Spleen (tissue), 11 donors: ENCODE data around the gene CSPG5. TPM values are rescaled to one million over a fixed set of nuclear protein-coding genes. Genes with fewer than 3 reads are reported as not detected.

ENCODE experiments used
- DNase-seq: peaks from one replicate; pipeline ENCODE4 v3.0.0-alpha.2; 2020
- H3K27ac ChIP-seq, 8 donors: fragments of 200-600 bp; sonication (generic) in 7 of 8; 1 replicate in 4 of 8; 2 replicates in 4 of 8; pipeline versions ENCODE4 v1.5.0 to v1.8.0; 2016 to 2021; ENCODE audit warnings: inconsistent platforms in 4 of 8, mild to moderate bottlenecking in 4 of 8, moderate library complexity in 1 of 8
- H3K27me3 ChIP-seq, 7 donors: fragments of 200-600 bp; sonication (generic) in 6 of 7; replicated peaks in 1 of 7; 1 replicate in 4 of 7; 2 replicates in 3 of 7; pipeline versions ENCODE4 v1.5.0 to v1.8.0; 2016 to 2021; ENCODE audit warnings: inconsistent platforms in 3 of 7, mild to moderate bottlenecking in 1 of 7
- H3K36me3 ChIP-seq, 6 donors: fragments of 200-600 bp; sonication (generic) in 5 of 6; 1 replicate in 4 of 6; 2 replicates in 2 of 6; pipeline versions ENCODE4 v1.5.0 to v1.8.0; 2016 to 2021; ENCODE audit warnings: inconsistent platforms in 2 of 6
- H3K4me1 ChIP-seq, 6 donors: fragments of 200-600 bp; sonication (generic) in 5 of 6; 1 replicate in 3 of 6; 2 replicates in 3 of 6; pipeline versions ENCODE4 v1.5.0 to v1.8.0; 2016 to 2021; ENCODE audit warnings: inconsistent platforms in 3 of 6
- H3K4me3 ChIP-seq, 8 donors: fragments of 200-600 bp; sonication (generic) in 7 of 8; 1 replicate in 4 of 8; 2 replicates in 4 of 8; pipeline versions ENCODE4 v1.5.0 to v1.8.0; 2016 to 2021; ENCODE audit warnings: inconsistent platforms in 4 of 8, mild to moderate bottlenecking in 4 of 8, moderate library complexity in 2 of 8
- H3K9me3 ChIP-seq, 8 donors: fragments of 200-600 bp; sonication (generic) in 7 of 8; 1 replicate in 4 of 8; 2 replicates in 4 of 8; pipeline versions ENCODE4 v1.5.0 to v1.8.0; 2016 to 2021; ENCODE audit warnings: inconsistent platforms in 4 of 8
- POLR2A ChIP-seq, 3 donors: fragments of 450-650 bp; IDR thresholded peaks; one replicate each; pipeline ENCODE4 v1.5.1; 2017; ENCODE audit warnings: antibody characterized with exemption in 3 of 3, mild to moderate bottlenecking in 1 of 3
- POLR2AphosphoS5 ChIP-seq, 3 donors: sonication (generic); formaldehyde crosslinking; IDR thresholded peaks; one replicate each; pipeline ENCODE4 v1.5.1; 2017; ENCODE audit warnings: antibody characterized with exemption in 3 of 3
- WGBS, 5 donors: extraction: QIAGEN DNeasy Blood & Tissue Kit in 3 of 5; methylation state at CpG; one replicate each; pipeline versions ENCODE4 v1.1.5 to v1.1.7; 2013 to 2018; 5-methylcytosine and 5-hydroxymethylcytosine counted together
- intact Hi-C: fragments of 100-400 bp; cut with DNase I; formaldehyde crosslinking; loops from one replicate; pipeline ENCODE4 v1.15.0; 2023; ENCODE audit warnings: low total_unique reads
- polyA plus RNA-seq, 3 donors: library from polyadenylated mRNA; stranded (reverse); fragments of 200-250 nt; gene quantifications; one replicate each; pipeline ENCODE4 v1.2.1, GENCODE V29; 2013
- total RNA-seq, 7 donors: library from RNA; depleted of rRNA in 3 of 7; stranded (reverse); fragments of >200 nt in 3 of 7; fragmentation: NEBNext Ultra II Directional in 4 of 7; extraction: Animal tissue kit (Norgen Biotek cat#: 25700) in 4 of 7; gene quantifications; one replicate each; pipeline versions ENCODE4 v1.1.0 to v1.2.1, GENCODE V29; 2016 to 2021
- TF ChIP-seq, protein P1 (sequence below), 11 experiments: fragments of 200-600 bp in 7 of 11; fragments of 450-650 bp in 4 of 11; sonication (generic) in 4 of 11; IDR thresholded peaks in 8 of 11; conservative IDR thresholded peaks in 3 of 11; 1 replicate in 7 of 11; 2 replicates in 4 of 11; pipeline versions ENCODE4 v1.4.0 to v1.8.0; 2016 to 2021; ENCODE audit warnings: antibody characterized with exemption in 11 of 11, inconsistent platforms in 4 of 11, mild to moderate bottlenecking in 1 of 11
- donor health status: healthy with polysubstance abuse.
- donor health status: DM: no; HTN: no; CAD: no; lungs with moderate emphysema.
- donor health status: DM: no; HTN: no; CAD: no.
- donor health status: Bipolar disorder and iron deficiency.
- donor health status: healthy.
- donor health status: DM: no; HTN: no; CAD: no.
- donor health status: DM: yes; HTN: yes; CAD: no.

The CSPG5 gene
- total and polyA plus RNA-seq, 10 donors = 0.09 to 0.34 (median 0.19) TPM; not detected in 4

- intact Hi-C loops = no loop called here
- H3K9me3 ChIP-seq = no peaks in the 10 kb centered on the region
- no peaks in the 10 kb centered on the region for H3K4me1 ChIP-seq
- WGBS, 5 donors = 96 to 98% (median 97%) methylated on average over 5 of the region's 5 CpGs
- H3K27ac ChIP-seq = no peak overlapping the region
- DNase-seq = no peak
- H3K4me3 ChIP-seq = no peak overlapping the region
- H3K36me3 ChIP-seq = peaks cover 0 to 100% (median 64%) of the 10 kb centered on the region in 6 donors
- TF ChIP-seq, protein P1, sequence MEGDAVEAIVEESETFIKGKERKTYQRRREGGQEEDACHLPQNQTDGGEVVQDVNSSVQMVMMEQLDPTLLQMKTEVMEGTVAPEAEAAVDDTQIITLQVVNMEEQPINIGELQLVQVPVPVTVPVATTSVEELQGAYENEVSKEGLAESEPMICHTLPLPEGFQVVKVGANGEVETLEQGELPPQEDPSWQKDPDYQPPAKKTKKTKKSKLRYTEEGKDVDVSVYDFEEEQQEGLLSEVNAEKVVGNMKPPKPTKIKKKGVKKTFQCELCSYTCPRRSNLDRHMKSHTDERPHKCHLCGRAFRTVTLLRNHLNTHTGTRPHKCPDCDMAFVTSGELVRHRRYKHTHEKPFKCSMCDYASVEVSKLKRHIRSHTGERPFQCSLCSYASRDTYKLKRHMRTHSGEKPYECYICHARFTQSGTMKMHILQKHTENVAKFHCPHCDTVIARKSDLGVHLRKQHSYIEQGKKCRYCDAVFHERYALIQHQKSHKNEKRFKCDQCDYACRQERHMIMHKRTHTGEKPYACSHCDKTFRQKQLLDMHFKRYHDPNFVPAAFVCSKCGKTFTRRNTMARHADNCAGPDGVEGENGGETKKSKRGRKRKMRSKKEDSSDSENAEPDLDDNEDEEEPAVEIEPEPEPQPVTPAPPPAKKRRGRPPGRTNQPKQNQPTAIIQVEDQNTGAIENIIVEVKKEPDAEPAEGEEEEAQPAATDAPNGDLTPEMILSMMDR (IDR thresholded peaks at IDR 0.05 in 8 of 11, conservative IDR thresholded peaks at IDR 0.05 in 3 of 11) = no peak
- no peak for TF ChIP-seq POLR2AphosphoS5 (IDR thresholded peaks at IDR 0.05)
- TF ChIP-seq POLR2A (IDR thresholded peaks at IDR 0.05) = no peak
- no peaks in the 10 kb centered on the region for H3K27me3 ChIP-seq
These were observed 27.5 kb upstream of the CSPG5 start for GRCh38 chr3:47606165-47606564.

DNA sequence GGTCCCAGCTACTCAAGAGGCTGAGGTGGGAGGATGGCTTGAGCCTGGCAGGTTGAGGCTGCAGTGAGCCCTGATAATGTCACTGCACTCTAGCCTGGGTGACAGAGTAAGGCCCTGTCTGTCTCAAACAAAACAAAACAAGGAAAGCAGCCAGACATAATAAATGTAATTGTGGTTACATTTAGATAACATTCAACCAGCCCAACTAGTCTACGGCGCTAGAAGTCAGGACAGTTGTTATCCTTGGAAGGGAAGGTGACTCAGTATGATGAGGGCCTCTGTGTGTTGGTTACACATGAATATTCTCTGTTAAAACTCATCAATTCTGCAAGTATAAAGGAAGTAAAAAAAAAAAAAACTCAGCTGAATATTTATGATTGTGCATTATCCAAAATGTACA lies 27.0 kb upstream of the CSPG5 start:
- no peak for DNase-seq
- Histone ChIP-seq H3K4me1 (no peaks in the 10 kb centered on the region), H3K9me3 (no peaks in the 10 kb centered on the region), H3K27ac (no peak overlapping the region), H3K27me3 (no peaks in the 10 kb centered on the region), H3K4me3 (no peak overlapping the region), H3K36me3 (peaks cover 0 to 98% (median 63%) of the 10 kb centered on the region in 6 donors)
- TF ChIP-seq, protein P1 (IDR thresholded peaks at IDR 0.05 in 8 of 11, conservative IDR thresholded peaks at IDR 0.05 in 3 of 11) = no peak
- TF ChIP-seq POLR2AphosphoS5 (IDR thresholded peaks at IDR 0.05) (no peak), POLR2A (IDR thresholded peaks at IDR 0.05) (no peak)
- intact Hi-C loops = no loop called here
- WGBS, 5 donors = 47 to 95% (median 67%) methylated on average over 2 of the region's 2 CpGs

DNA sequence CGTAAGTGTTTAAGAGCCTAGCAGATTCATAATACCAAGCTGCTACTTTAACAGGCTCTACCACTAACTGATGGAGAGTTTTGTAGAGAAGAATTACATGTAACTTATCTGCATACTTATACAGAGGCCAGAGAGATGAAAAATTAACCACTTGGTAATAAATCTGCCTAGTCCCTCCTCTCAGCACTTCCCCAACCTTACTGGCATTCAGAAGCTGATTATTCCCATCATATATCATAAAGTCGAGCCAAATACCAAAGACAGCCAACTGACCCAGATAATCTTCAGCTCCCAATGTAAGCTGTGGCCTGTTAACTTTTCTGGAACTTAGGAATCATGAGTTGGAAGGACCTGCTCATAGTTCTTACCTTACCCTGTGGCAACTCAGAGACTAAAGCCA lies 25.5 kb upstream of the CSPG5 start:
- Histone ChIP-seq H3K9me3 (no peaks in the 10 kb centered on the region), H3K4me1 (no peaks in the 10 kb centered on the region), H3K4me3 (no peak overlapping the region), H3K27me3 (no peaks in the 10 kb centered on the region), H3K27ac (no peak overlapping the region), H3K36me3 (peaks cover 0 to 98% (median 53%) of the 10 kb centered on the region in 6 donors)
- 83 to 100% (median 85%) methylated on average over 2 of the region's 2 CpGs for WGBS, 5 donors
- DNase-seq = no peak
- no peak for TF ChIP-seq POLR2AphosphoS5 (IDR thresholded peaks at IDR 0.05)
- TF ChIP-seq, protein P1 (IDR thresholded peaks at IDR 0.05 in 8 of 11, conservative IDR thresholded peaks at IDR 0.05 in 3 of 11) = no peak
- TF ChIP-seq POLR2A (IDR thresholded peaks at IDR 0.05) = no peak
- intact Hi-C loops = no loop called here

GRCh38 chr3:47603332-47603731 lies 24.7 kb upstream of the CSPG5 start:
- peaks cover 0 to 96% (median 47%) of the 10 kb centered on the region in 6 donors for H3K36me3 ChIP-seq

More at GRCh38 chr3:47603332-47603731, 24.7 kb upstream of the CSPG5 start:
- TF ChIP-seq POLR2AphosphoS5 (IDR thresholded peaks at IDR 0.05) (no peak), POLR2A (IDR thresholded peaks at IDR 0.05) (no peak)
- TF ChIP-seq, protein P1 (IDR thresholded peaks at IDR 0.05 in 8 of 11, conservative IDR thresholded peaks at IDR 0.05 in 3 of 11) = no peak
- H3K27me3 ChIP-seq = no peaks in the 10 kb centered on the region
- no peak for DNase-seq
- H3K4me1 ChIP-seq = no peaks in the 10 kb centered on the region
- H3K27ac ChIP-seq = no peak overlapping the region
- no peak overlapping the region for H3K4me3 ChIP-seq
- H3K9me3 ChIP-seq = no peaks in the 10 kb centered on the region
- intact Hi-C loops = no loop called here
